GM19351 (cell line): ENCODE data around the gene CD276.
"Not testable (repeated sequence)": the region's sequence is repeated elsewhere in the genome, so short reads cannot be mapped to it uniquely, and the experiment has no call there.

Source experiments
- ATAC-seq: cut with Tn5 transposase; IDR thresholded peaks from one replicate; pipeline ENCODE4 v1.9.1; 2021; ENCODE audit warnings: mild to moderate bottlenecking, moderate library complexity; ENCODE audit not compliant: unreplicated experiment

The CD276 gene

GRCh38 chr15:73709241-73709640 is 25.1 kb downstream of the CD276 start:
- no peak for ATAC-seq

- no peak for ATAC-seq
Measured at GRCh38 chr15:73709686-73710085, 25.5 kb downstream of the CD276 start.

- ATAC-seq, result no peak
Measured at GRCh38 chr15:73710321-73710720, 26.1 kb downstream of the CD276 start.

GRCh38 chr15:73711526-73711925 is 27.3 kb downstream of the CD276 start:
- ATAC-seq, result no peak

GRCh38 chr15:73712107-73712506 is 27.9 kb downstream of the CD276 start:
- no peak for ATAC-seq

GRCh38 chr15:73714695-73715301 is 30.6 kb downstream of the CD276 start:
- no peak for ATAC-seq

GRCh38 chr15:73715417-73715816 is 31.2 kb downstream of the CD276 start:
- ATAC-seq, result no peak

- ATAC-seq, result no peak
Measured at GRCh38 chr15:73716417-73716816, 32.2 kb downstream of the CD276 start.

GRCh38 chr15:73717206-73717605 is 33.0 kb downstream of the CD276 start:
- no peak for ATAC-seq

- ATAC-seq, result no peak
Measured at GRCh38 chr15:73717802-73718201, 33.6 kb downstream of the CD276 start.

- no peak for ATAC-seq
Measured at GRCh38 chr15:73718694-73719093, 34.5 kb downstream of the CD276 start.

- ATAC-seq, result no peak
Measured at GRCh38 chr15:73722425-73722824, 38.2 kb downstream of the CD276 start.

GRCh38 chr15:73723191-73723590 is 39.0 kb downstream of the CD276 start:
- no peak for ATAC-seq

- no peak for ATAC-seq
Measured at GRCh38 chr15:73724212-73724611, 40.0 kb downstream of the CD276 start.

- ATAC-seq, result no peak
Measured at GRCh38 chr15:73727330-73727976, 43.3 kb downstream of the CD276 start.

GRCh38 chr15:73732051-73732450 is 47.9 kb downstream of the CD276 start:
- ATAC-seq, result not testable (repeated sequence)

GRCh38 chr15:73732930-73733329 is 48.7 kb downstream of the CD276 start:
- ATAC-seq, result no peak

- no peak for ATAC-seq
Measured at GRCh38 chr15:73737535-73737934, 53.4 kb downstream of the CD276 start.

GRCh38 chr15:73740152-73741048 is 56.2 kb downstream of the CD276 start:
- ATAC-seq, result no peak

GRCh38 chr15:73741321-73741836 is 57.2 kb downstream of the CD276 start:
- no peak for ATAC-seq

- ATAC-seq, result no peak
Measured at GRCh38 chr15:73744293-73744692, 60.1 kb downstream of the CD276 start.

GRCh38 chr15:73745073-73745472 is 60.9 kb downstream of the CD276 start:
- ATAC-seq, result no peak
